ENCODE measurements around the gene PARM1.

PARM1 gene

GRCh38 chr4:74968456-74969164 lies 35.7 kb downstream of the PARM1 start:
- H4K20me1 ChIP-seq (ENCODE audit: insufficient read depth, low read length), result no peaks in the 10 kb centered on the region
- no peaks in the 10 kb centered on the region for H3K4me1 ChIP-seq (ENCODE audit: insufficient read depth, low read length, severe bottlenecking)
- no peaks in the 10 kb centered on the region for H3F3A ChIP-seq (ENCODE audit: insufficient read depth, low read length)
- no peak overlapping the region for H3K27ac ChIP-seq (ENCODE audit: low read depth, low read length, poor library complexity, severe bottlenecking)
- H3K27me3 ChIP-seq (ENCODE audit: insufficient read depth, low read length), result no peaks in the 10 kb centered on the region
- H3K36me3 ChIP-seq (ENCODE audit: insufficient read depth, low read length), result no peaks in the 10 kb centered on the region
- no peaks in the 10 kb centered on the region for H3K79me2 ChIP-seq (ENCODE audit: insufficient read depth, low read length)
- no peaks in the 10 kb centered on the region for H3K9me3 ChIP-seq (ENCODE audit: low read length)
- H3K4me3 ChIP-seq (ENCODE audit: low read depth, low read length, poor library complexity, severe bottlenecking), result no peak overlapping the region
- no peaks in the 10 kb centered on the region for H3K9me2 ChIP-seq (ENCODE audit: low read depth, low read length)
- no peak overlapping the region for H2AFZ ChIP-seq (ENCODE audit: low read length)
- H3K4me2 ChIP-seq (ENCODE audit: low read length), result no peak overlapping the region
- TF ChIP-seq EZH2 (IDR thresholded peaks at IDR 0.05; ENCODE audit: borderline replicate concordance, low read length), result no peak
- no peak for TF ChIP-seq CTCF (IDR thresholded peaks at IDR 0.05; ENCODE audit: low read length)
- H3K9ac ChIP-seq (ENCODE audit: low read length), result no peak overlapping the region

- no peaks in the 10 kb centered on the region for H3F3A ChIP-seq (ENCODE audit: insufficient read depth, low read length)
- no peaks in the 10 kb centered on the region for H4K20me1 ChIP-seq (ENCODE audit: insufficient read depth, low read length)
- no peak overlapping the region for H3K27ac ChIP-seq (ENCODE audit: low read depth, low read length, poor library complexity, severe bottlenecking)
- no peak for TF ChIP-seq CTCF (IDR thresholded peaks at IDR 0.05; ENCODE audit: low read length)
- TF ChIP-seq EZH2 (IDR thresholded peaks at IDR 0.05; ENCODE audit: borderline replicate concordance, low read length), result no peak
- H3K4me3 ChIP-seq (ENCODE audit: low read depth, low read length, poor library complexity, severe bottlenecking), result no peak overlapping the region
- H3K27me3 ChIP-seq (ENCODE audit: insufficient read depth, low read length), result no peaks in the 10 kb centered on the region
- no peak overlapping the region for H2AFZ ChIP-seq (ENCODE audit: low read length)
- H3K9me3 ChIP-seq (ENCODE audit: low read length), result no peaks in the 10 kb centered on the region
- H3K79me2 ChIP-seq (ENCODE audit: insufficient read depth, low read length), result no peaks in the 10 kb centered on the region
- no peaks in the 10 kb centered on the region for H3K4me1 ChIP-seq (ENCODE audit: insufficient read depth, low read length, severe bottlenecking)
- H3K36me3 ChIP-seq (ENCODE audit: insufficient read depth, low read length), result no peaks in the 10 kb centered on the region
- H3K4me2 ChIP-seq (ENCODE audit: low read length), result no peak overlapping the region
- H3K9me2 ChIP-seq (ENCODE audit: low read depth, low read length), result no peaks in the 10 kb centered on the region
- H3K9ac ChIP-seq (ENCODE audit: low read length), result no peak overlapping the region
These were observed 36.9 kb downstream of the PARM1 start for GRCh38 chr4:74969507-74970474.

- no peak for TF ChIP-seq EZH2 (IDR thresholded peaks at IDR 0.05; ENCODE audit: borderline replicate concordance, low read length)
- no peak for TF ChIP-seq CTCF (IDR thresholded peaks at IDR 0.05; ENCODE audit: low read length)
- Histone ChIP-seq H3K27ac (ENCODE audit: low read depth, low read length, poor library complexity, severe bottlenecking) (no peak overlapping the region), H3F3A (ENCODE audit: insufficient read depth, low read length) (no peaks in the 10 kb centered on the region), H3K4me1 (ENCODE audit: insufficient read depth, low read length, severe bottlenecking) (no peaks in the 10 kb centered on the region), H3K4me3 (ENCODE audit: low read depth, low read length, poor library complexity, severe bottlenecking) (no peak overlapping the region), H3K36me3 (ENCODE audit: insufficient read depth, low read length) (no peaks in the 10 kb centered on the region), H3K79me2 (ENCODE audit: insufficient read depth, low read length) (no peaks in the 10 kb centered on the region), H3K4me2 (ENCODE audit: low read length) (no peak overlapping the region), H2AFZ (ENCODE audit: low read length) (no peak overlapping the region), H3K27me3 (ENCODE audit: insufficient read depth, low read length) (no peaks in the 10 kb centered on the region), H3K9me2 (ENCODE audit: low read depth, low read length) (no peaks in the 10 kb centered on the region), H3K9ac (ENCODE audit: low read length) (no peak overlapping the region), H3K9me3 (ENCODE audit: low read length) (no peaks in the 10 kb centered on the region), H4K20me1 (ENCODE audit: insufficient read depth, low read length) (no peaks in the 10 kb centered on the region)
These were observed 37.7 kb downstream of the PARM1 start for GRCh38 chr4:74970577-74970976.

Data from OCI-LY1 (cell line).